ENCODE results near the gene SZT2. TPM values are rescaled to one million over a fixed set of nuclear protein-coding genes. Genes with fewer than 3 reads are reported as not detected.

Gene SZT2
- total RNA-seq, 1 donor: 35.4 TPM

- DNase-seq (ENCODE audit: low read depth): no peak
- TF ChIP-seq CTCF (IDR thresholded peaks at IDR 0.05; ENCODE audit: insufficient read depth, low read length): no peak
- no peak overlapping the region for H3K4me3 ChIP-seq (ENCODE audit: low read depth, low read length)
Observed at GRCh38 chr1:43448955-43449707, 59.4 kb downstream of the SZT2 start.

GRCh38 chr1:43449708-43450069 lies 60.0 kb downstream of the SZT2 start:
- no peak for DNase-seq (ENCODE audit: low read depth)
- no peak for TF ChIP-seq CTCF (IDR thresholded peaks at IDR 0.05; ENCODE audit: insufficient read depth, low read length)
- H3K4me3 ChIP-seq (ENCODE audit: low read depth, low read length): no peak overlapping the region

- no peak overlapping the region for H3K4me3 ChIP-seq (ENCODE audit: low read depth, low read length)
- no peak for DNase-seq (ENCODE audit: low read depth)
- TF ChIP-seq CTCF (IDR thresholded peaks at IDR 0.05; ENCODE audit: insufficient read depth, low read length): no peak
Observed at GRCh38 chr1:43450251-43450941, 60.7 kb downstream of the SZT2 start.

- no peak for TF ChIP-seq CTCF (IDR thresholded peaks at IDR 0.05; ENCODE audit: insufficient read depth, low read length)
- H3K4me3 ChIP-seq (ENCODE audit: low read depth, low read length): no peak overlapping the region
- DNase-seq (ENCODE audit: low read depth): no peak
Observed at GRCh38 chr1:43451157-43451591, 61.5 kb downstream of the SZT2 start.

- DNase-seq (ENCODE audit: low read depth): no peak
- no peak for TF ChIP-seq CTCF (IDR thresholded peaks at IDR 0.05; ENCODE audit: insufficient read depth, low read length)
- no peak overlapping the region for H3K4me3 ChIP-seq (ENCODE audit: low read depth, low read length)
Observed at GRCh38 chr1:43451701-43452532, 62.2 kb downstream of the SZT2 start.

- H3K4me3 ChIP-seq (ENCODE audit: low read depth, low read length): peak overlapping the region; percentile 64
- peak; percentile 77 for DNase-seq (ENCODE audit: low read depth)
- no peak for TF ChIP-seq CTCF (IDR thresholded peaks at IDR 0.05; ENCODE audit: insufficient read depth, low read length)
Observed at GRCh38 chr1:43452789-43453441, 63.2 kb downstream of the SZT2 start.

All from fibroblast of the aortic adventitia (primary cell).